NB4 (cell line): Measurements from ENCODE around the gene CTTNBP2NL.
"Not testable (repeated sequence)": the region's sequence is repeated elsewhere in the genome, so short reads cannot be mapped to it uniquely, and the experiment has no call there.

ENCODE experiments used
- DNase-seq: peaks from one replicate; pipeline ENCODE4 v3.0.0; 2010; ENCODE audit warnings: low read depth
- H3K4me3 ChIP-seq: one replicate; pipeline ENCODE4 v1.5.1; 2011; ENCODE audit warnings: mild to moderate bottlenecking, low read depth, low read length, moderate library complexity
- MYC ChIP-seq: IDR thresholded peaks from 2 replicates; pipeline ENCODE4 v1.6.1; 2011; ENCODE audit warnings: low read depth, low read length
- POLR2A ChIP-seq: IDR thresholded peaks from 2 replicates; pipeline ENCODE4 v1.6.1; 2011; ENCODE audit warnings: mild to moderate bottlenecking; ENCODE audit not compliant: insufficient read length; ENCODE audit errors: extremely low read depth
- TF ChIP-seq, protein P1 (sequence below): IDR thresholded peaks from one replicate; pipeline ENCODE4 v1.5.1; 2012; ENCODE audit warnings: low read depth, low read length
- TF ChIP-seq, protein P2 (sequence below): IDR thresholded peaks from 2 replicates; pipeline ENCODE4 v1.6.1; 2011; ENCODE audit warnings: low read depth, low read length

CTTNBP2NL gene

DNA sequence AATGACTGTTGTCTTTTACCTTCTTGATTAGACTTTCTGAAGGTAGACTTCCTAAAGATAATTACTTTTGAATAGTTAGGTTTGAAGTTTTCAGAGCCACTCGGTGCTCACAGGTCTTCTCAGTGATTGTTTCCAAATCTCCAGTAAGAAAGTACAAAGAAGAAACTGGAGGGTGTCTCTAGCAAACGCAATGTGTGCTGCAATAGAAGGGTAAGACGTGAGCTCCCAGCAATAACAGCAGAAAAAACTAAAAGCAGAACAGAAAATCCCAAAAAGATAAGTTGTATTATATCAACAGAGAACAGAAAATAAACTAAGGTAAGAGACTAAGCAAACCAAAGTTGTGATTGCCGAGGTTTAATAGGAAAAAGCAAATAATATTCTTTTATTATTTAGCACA is 1.8 kb downstream of the CTTNBP2NL start:
- TF ChIP-seq, protein P1, sequence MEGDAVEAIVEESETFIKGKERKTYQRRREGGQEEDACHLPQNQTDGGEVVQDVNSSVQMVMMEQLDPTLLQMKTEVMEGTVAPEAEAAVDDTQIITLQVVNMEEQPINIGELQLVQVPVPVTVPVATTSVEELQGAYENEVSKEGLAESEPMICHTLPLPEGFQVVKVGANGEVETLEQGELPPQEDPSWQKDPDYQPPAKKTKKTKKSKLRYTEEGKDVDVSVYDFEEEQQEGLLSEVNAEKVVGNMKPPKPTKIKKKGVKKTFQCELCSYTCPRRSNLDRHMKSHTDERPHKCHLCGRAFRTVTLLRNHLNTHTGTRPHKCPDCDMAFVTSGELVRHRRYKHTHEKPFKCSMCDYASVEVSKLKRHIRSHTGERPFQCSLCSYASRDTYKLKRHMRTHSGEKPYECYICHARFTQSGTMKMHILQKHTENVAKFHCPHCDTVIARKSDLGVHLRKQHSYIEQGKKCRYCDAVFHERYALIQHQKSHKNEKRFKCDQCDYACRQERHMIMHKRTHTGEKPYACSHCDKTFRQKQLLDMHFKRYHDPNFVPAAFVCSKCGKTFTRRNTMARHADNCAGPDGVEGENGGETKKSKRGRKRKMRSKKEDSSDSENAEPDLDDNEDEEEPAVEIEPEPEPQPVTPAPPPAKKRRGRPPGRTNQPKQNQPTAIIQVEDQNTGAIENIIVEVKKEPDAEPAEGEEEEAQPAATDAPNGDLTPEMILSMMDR = no peak
- TF ChIP-seq, protein P2, sequence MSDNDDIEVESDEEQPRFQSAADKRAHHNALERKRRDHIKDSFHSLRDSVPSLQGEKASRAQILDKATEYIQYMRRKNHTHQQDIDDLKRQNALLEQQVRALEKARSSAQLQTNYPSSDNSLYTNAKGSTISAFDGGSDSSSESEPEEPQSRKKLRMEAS = no peak
- no peak for DNase-seq
- H3K4me3 ChIP-seq = no peak overlapping the region

DNA sequence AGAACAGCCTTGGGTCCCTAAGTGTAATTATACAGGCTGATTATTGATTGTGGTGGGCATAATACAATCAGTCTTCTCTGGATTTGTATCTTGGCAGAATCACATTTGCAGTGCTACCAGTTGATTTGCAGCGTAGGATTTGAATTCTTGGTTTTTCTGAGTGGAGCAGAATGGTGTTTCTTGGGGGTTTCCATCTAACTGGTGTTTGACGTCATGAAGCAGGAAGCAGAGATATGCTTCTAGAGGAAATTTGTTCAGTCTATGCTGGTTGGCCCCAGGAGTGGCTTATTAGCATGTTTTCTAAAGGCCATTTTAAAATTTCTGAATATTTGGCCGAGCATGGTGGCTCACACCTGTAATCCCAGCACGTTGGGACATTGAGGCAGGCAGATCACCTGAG is 3.4 kb downstream of the CTTNBP2NL start:
- no peak for DNase-seq
- no peak overlapping the region for H3K4me3 ChIP-seq
- no peak for TF ChIP-seq POLR2A
- TF ChIP-seq, protein P1 = no peak
- TF ChIP-seq, protein P2 = no peak
- no peak for TF ChIP-seq MYC

DNA sequence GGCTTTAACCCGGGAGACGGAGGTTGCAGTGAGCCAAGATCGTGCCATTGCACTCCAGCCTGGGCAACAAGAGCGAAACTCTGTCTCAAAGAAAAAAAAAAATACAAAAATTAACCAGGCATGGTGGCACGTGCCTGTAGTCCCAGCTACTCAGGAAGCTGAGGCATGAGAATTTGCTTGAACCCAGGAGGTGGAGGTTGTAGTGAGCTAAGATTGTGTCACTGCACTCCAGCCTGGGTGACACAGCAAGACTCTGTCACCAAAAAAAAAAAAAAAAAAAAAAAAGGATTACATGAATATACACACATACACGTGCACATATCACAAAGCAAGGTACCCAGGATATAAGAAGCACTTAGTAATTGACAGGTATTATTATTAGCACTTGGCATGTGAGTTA is 4.7 kb downstream of the CTTNBP2NL start:
- not testable (repeated sequence) for DNase-seq, H3K4me3 ChIP-seq

DNA sequence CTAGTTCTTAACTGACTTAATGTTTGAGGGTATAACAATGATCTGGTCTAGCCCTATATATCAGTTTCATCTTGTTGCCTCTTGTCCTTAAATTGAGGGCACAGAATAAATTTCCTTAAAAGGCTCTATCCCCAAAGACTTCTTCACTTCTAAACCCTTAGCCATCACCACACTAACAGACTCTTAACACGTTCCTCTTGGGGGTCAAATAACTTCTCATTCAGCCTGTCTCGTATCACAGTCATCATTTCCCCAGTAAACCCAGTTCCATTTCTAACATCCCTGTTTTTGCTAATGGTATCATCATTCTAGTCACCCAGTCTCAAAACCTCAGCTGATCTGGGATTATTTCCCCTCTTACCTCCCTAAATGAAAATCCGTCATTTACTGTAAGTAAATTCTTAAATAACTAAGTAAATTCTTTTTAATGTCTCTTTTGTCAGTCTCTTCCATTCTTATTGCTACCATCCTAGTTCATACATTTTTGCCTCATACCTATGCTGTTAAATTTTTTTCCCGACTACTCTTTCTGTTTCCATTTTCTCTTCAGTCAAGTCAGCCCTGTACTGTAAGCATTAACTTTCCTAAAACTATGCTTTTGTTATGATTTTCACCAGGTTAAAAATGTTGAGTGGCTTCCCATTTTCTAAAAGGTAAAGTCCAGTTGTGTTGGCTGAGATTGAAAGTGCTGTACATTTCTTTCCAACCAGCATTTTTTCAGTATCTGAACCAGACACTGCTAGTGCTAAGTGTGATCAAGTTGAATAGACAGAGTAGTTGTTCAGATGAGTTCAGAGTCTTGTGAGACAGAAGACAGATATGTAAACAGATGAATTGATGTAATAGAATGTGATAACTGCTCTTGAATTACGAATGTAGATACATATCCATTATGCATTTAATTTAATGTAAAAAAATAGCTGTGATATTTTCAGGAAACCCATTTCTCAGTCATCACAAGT is 6.9 kb downstream of the CTTNBP2NL start:
- no peak for DNase-seq

DNA sequence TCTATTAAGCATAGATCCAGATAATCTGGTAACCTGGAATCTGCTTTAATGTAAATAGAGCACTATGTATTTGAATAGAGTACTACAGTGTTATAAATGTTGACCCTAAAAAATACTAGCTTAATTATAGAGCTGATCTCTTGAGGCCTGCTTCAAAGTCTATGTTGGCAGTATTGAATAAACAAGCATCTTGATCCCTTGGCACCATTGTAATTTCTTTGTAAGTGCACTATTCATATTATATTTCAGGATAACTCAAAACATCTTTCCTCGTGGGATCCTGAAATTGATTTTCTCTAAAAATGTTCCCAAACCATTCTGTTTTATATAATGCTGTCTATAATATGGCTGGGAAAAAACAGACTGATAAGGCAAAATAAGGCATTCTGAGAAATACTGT is 10.8 kb downstream of the CTTNBP2NL start:
- no peak for DNase-seq
- H3K4me3 ChIP-seq = no peak overlapping the region
- TF ChIP-seq, protein P2 = no peak
- TF ChIP-seq POLR2A (no peak), MYC (no peak)
- TF ChIP-seq, protein P1 = no peak

More for the DNA sequence above, 6.9 kb downstream of the CTTNBP2NL start:
- TF ChIP-seq, protein P2 = no peak
- TF ChIP-seq POLR2A (no peak), MYC (no peak)
- TF ChIP-seq, protein P1 = no peak
- no peak overlapping the region for H3K4me3 ChIP-seq

DNA sequence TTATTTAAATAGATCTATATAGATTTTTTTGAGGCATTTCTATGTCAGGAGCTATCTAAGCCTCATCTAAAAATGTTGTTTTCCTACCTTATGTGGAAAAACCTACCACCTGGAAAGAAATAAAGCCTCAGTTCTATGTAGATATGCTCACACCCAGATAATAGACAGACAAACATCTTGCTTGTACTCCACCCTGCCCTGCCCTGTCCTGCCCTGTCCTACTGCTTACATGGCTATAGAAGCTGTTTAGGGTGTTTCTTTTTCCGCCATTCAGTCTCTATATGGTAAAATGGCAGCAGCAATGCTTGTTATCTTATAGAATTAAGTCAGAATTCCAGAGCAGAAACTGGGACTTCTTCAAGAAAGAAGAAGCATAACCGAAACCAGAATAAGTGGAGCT is 13.4 kb downstream of the CTTNBP2NL start:
- DNase-seq = no peak
- TF ChIP-seq, protein P2 = no peak
- TF ChIP-seq POLR2A = no peak
- TF ChIP-seq, protein P1 = no peak
- no peak for TF ChIP-seq MYC
- H3K4me3 ChIP-seq = no peak overlapping the region
